Vagina (tissue), 2 donors: ENCODE measurements around the gene ARHGAP40.

ENCODE experiments used
- CTCF ChIP-seq, 3 experiments: fragments of 450-650 bp in 2 of 3; fragments of 200-600 bp in 1 of 3; sonication (generic) in 1 of 3; IDR thresholded peaks; one replicate each; pipeline ENCODE4 v1.5.1; 2017 to 2019; ENCODE audit warnings: antibody characterized with exemption in 3 of 3, mild to moderate bottlenecking in 2 of 3, moderate library complexity in 2 of 3
- POLR2A ChIP-seq, 2 donors: fragments of 450-650 bp; IDR thresholded peaks; one replicate each; pipeline ENCODE4 v1.6.1; 2017; ENCODE audit warnings: antibody characterized with exemption in 2 of 2, mild to moderate bottlenecking in 2 of 2, moderate library complexity in 2 of 2
- POLR2AphosphoS5 ChIP-seq, 2 donors: sonication (generic); formaldehyde crosslinking; IDR thresholded peaks; one replicate each; pipeline ENCODE4 v1.9.0; 2017; ENCODE audit warnings: antibody characterized with exemption in 2 of 2, mild to moderate bottlenecking in 2 of 2, low read depth in 1 of 2; ENCODE audit not compliant: insufficient read depth in 1 of 2

DNA sequence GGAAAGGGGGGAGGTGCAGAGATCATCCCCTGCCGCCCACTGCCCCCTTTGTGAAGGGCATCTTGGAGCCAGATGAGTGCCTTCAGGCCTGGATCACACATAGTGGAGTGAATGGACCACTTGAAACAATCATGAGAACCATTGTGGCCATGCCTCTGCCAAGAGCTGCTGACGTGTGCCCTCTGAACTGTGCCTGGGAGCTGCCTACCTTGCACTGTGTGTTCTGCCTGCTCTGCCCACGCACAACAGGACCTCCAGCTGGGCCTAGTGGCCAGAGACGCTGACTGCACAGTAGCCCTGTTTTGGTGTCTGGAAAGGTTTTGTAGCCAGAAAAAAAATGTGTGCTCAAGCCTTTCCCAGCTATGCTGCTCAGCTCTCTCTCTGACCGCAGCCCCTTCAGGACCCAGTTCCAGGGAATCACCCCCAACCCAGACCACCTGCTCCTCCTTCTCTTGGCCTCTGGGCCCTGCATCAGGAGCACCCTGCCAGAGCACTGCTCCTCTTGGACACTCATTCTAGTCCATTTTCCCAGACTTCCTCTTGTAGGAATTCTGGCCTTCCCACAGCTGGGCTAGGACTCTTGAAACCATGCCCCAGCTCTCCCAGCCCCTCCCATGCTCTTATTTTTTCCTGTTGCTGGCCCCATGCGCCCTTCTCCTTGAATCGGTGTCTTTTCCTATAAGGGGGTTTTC is 22.2 kb upstream of the ARHGAP40 start:
- TF ChIP-seq CTCF (IDR thresholded peaks at IDR 0.05) (no peak), POLR2A (IDR thresholded peaks at IDR 0.05) (no peak), POLR2AphosphoS5 (IDR thresholded peaks at IDR 0.05; ENCODE audit: insufficient read depth in 1 of 2, low read depth in 1 of 2) (no peak)
